Neural cell (in vitro differentiated cells): Measurements from ENCODE around the gene EGLN2. TPM values are rescaled to one million over a fixed set of nuclear protein-coding genes. Genes with fewer than 3 reads are reported as not detected.

Experiments used
- H2AFZ ChIP-seq: fragments of 200-600, 300-800 bp; sonication (generic), shearing (Covaris generic); 2 replicates; pipeline ENCODE4 v1.6.0; 2014; ENCODE audit warnings: low read depth, mild to moderate bottlenecking, antibody characterized with exemption, low read length, moderate library complexity
- H3F3A ChIP-seq: fragments of 200-600 bp; shearing (Covaris generic); 2 replicates; pipeline ENCODE4 v1.6.1; 2016; ENCODE audit warnings: mild to moderate bottlenecking, moderate library complexity, mixed read lengths, antibody characterized with exemption, low read length; ENCODE audit not compliant: insufficient read depth, poor library complexity, severe bottlenecking
- H3K27ac ChIP-seq: fragments of 200-600, 300-800 bp; sonication (generic), shearing (Covaris generic); 2 replicates; pipeline ENCODE4 v1.5.1; 2014; ENCODE audit warnings: mild to moderate bottlenecking, low read length, moderate library complexity
- H3K27me3 ChIP-seq: fragments of 300-800, 200-600 bp; sonication (generic), shearing (Covaris generic); 2 replicates; pipeline ENCODE4 v1.6.0; 2014; ENCODE audit warnings: mild to moderate bottlenecking, low read depth, low read length, moderate library complexity; ENCODE audit not compliant: insufficient read depth
- H3K36me3 ChIP-seq: fragments of 300-800, 200-600 bp; sonication (generic), shearing (Covaris generic); 2 replicates; pipeline ENCODE4 v1.5.1; 2014; ENCODE audit warnings: mild to moderate bottlenecking, antibody characterized with exemption, low read length, moderate library complexity; ENCODE audit not compliant: insufficient read depth
- H3K4me2 ChIP-seq: fragments of 300-800, 200-600 bp; sonication (generic), shearing (Covaris generic); 2 replicates; pipeline ENCODE4 v1.6.0; 2014; ENCODE audit warnings: mild to moderate bottlenecking, low read length
- H3K4me3 ChIP-seq: fragments of 300-800, 200-600 bp; sonication (generic), shearing (Covaris generic); 2 replicates; pipeline ENCODE4 v1.5.1; 2014; ENCODE audit warnings: mild to moderate bottlenecking, low read length, moderate library complexity
- H3K79me2 ChIP-seq: fragments of 200-600 bp; shearing (Covaris generic); replicated peaks from 2 replicates; pipeline ENCODE4 v1.6.0; 2014; ENCODE audit warnings: mild to moderate bottlenecking, low read length, moderate library complexity; ENCODE audit not compliant: insufficient read depth
- H3K9ac ChIP-seq: fragments of 300-800, 200-600 bp; sonication (generic), shearing (Covaris generic); 2 replicates; pipeline ENCODE4 v1.6.1; 2016; ENCODE audit warnings: mild to moderate bottlenecking, low read length, mixed read lengths
- H3K9me2 ChIP-seq: fragments of 200-600 bp; shearing (Covaris generic); 2 replicates; pipeline ENCODE4 v1.6.1; 2016; ENCODE audit warnings: mild to moderate bottlenecking, low read length, mixed read lengths; ENCODE audit not compliant: insufficient read depth
- H3K9me3 ChIP-seq: fragments of 200-600, 300-800 bp; sonication (generic), shearing (Covaris generic); 2 replicates; pipeline ENCODE4 v1.6.1; 2016; ENCODE audit warnings: mild to moderate bottlenecking, mixed run types, low read length, moderate library complexity, mixed read lengths
- H4K20me1 ChIP-seq: fragments of 200-600 bp; shearing (Covaris generic); 2 replicates; pipeline ENCODE4 v1.6.1; 2016; ENCODE audit warnings: mild to moderate bottlenecking, mixed run types; ENCODE audit not compliant: insufficient read depth
- EP300 ChIP-seq: fragments of 450-650 bp; conservative IDR thresholded peaks from 2 replicates; pipeline ENCODE4 v1.6.1; 2014; ENCODE audit warnings: antibody characterized with exemption, mild to moderate bottlenecking, moderate library complexity; ENCODE audit not compliant: poor library complexity, severe bottlenecking
- EZH2 ChIP-seq: fragments of 200-600, 300-800 bp; shearing (Covaris generic), sonication (generic); IDR thresholded peaks from 2 replicates; pipeline ENCODE4 v1.6.1; 2014; ENCODE audit warnings: antibody characterized with exemption, low read length, borderline replicate concordance, mild to moderate bottlenecking; ENCODE audit not compliant: insufficient read depth, poor library complexity, severe bottlenecking
- MXI1 ChIP-seq: fragments of 450-650 bp; conservative IDR thresholded peaks from 2 replicates; pipeline ENCODE4 v1.6.1; 2014; ENCODE audit warnings: antibody characterized with exemption, mild to moderate bottlenecking; ENCODE audit not compliant: poor library complexity, severe bottlenecking
- POLR2AphosphoS5 ChIP-seq: IDR thresholded peaks from 2 replicates; pipeline ENCODE4 v1.6.1; 2012
- RAD21 ChIP-seq: fragments of 450-650 bp; conservative IDR thresholded peaks from 2 replicates; pipeline ENCODE4 v1.6.1; 2014; ENCODE audit warnings: antibody characterized with exemption, mild to moderate bottlenecking, moderate library complexity
- REST ChIP-seq: IDR thresholded peaks from 2 replicates; pipeline ENCODE4 v1.6.1; 2012; ENCODE audit warnings: borderline replicate concordance
- SMC3 ChIP-seq: fragments of 450-650 bp; conservative IDR thresholded peaks from 2 replicates; pipeline ENCODE4 v1.6.1; 2014; ENCODE audit warnings: antibody characterized with exemption, mild to moderate bottlenecking, moderate library complexity; ENCODE audit not compliant: poor library complexity
- TAF1 ChIP-seq: IDR thresholded peaks from 2 replicates; pipeline ENCODE4 v1.6.1; 2012; ENCODE audit warnings: low read depth
- polyA plus RNA-seq: library from polyadenylated mRNA; depleted of rRNA; stranded (reverse); fragments of >200 nt; gene quantifications from 2 replicates; pipeline ENCODE4 v1.2.3, GENCODE V29; 2014
- TF ChIP-seq, protein P1 (sequence below): fragments of 450-650 bp; IDR thresholded peaks from 2 replicates; pipeline ENCODE4 v1.5.1; 2014; ENCODE audit warnings: antibody characterized with exemption, mild to moderate bottlenecking, moderate library complexity; ENCODE audit not compliant: poor library complexity, severe bottlenecking

The EGLN2 gene
- polyA plus RNA-seq, 1 donor from 2014 or later = 112 TPM

- no peaks in the 10 kb centered on the region for H3K27me3 ChIP-seq
- peaks cover 10% of the 10 kb centered on the region for H4K20me1 ChIP-seq
- H3F3A ChIP-seq = no peaks in the 10 kb centered on the region
- no peaks in the 10 kb centered on the region for H3K9me3 ChIP-seq
- peak overlapping the region; percentile 80 for H3K4me2 ChIP-seq
- H3K9ac ChIP-seq = peak overlapping the region; percentile 94
- no peak overlapping the region for H2AFZ ChIP-seq
- no peaks in the 10 kb centered on the region for H3K9me2 ChIP-seq
- H3K27ac ChIP-seq = no peak overlapping the region
- H3K4me3 ChIP-seq = peak overlapping the region; percentile 92
- peaks cover 63% of the 10 kb centered on the region for H3K79me2 ChIP-seq
- peaks cover 3% of the 10 kb centered on the region for H3K36me3 ChIP-seq
- TF ChIP-seq EP300 = no peak
- no peak for TF ChIP-seq RAD21
- TF ChIP-seq REST = no peak
- TF ChIP-seq, protein P1, sequence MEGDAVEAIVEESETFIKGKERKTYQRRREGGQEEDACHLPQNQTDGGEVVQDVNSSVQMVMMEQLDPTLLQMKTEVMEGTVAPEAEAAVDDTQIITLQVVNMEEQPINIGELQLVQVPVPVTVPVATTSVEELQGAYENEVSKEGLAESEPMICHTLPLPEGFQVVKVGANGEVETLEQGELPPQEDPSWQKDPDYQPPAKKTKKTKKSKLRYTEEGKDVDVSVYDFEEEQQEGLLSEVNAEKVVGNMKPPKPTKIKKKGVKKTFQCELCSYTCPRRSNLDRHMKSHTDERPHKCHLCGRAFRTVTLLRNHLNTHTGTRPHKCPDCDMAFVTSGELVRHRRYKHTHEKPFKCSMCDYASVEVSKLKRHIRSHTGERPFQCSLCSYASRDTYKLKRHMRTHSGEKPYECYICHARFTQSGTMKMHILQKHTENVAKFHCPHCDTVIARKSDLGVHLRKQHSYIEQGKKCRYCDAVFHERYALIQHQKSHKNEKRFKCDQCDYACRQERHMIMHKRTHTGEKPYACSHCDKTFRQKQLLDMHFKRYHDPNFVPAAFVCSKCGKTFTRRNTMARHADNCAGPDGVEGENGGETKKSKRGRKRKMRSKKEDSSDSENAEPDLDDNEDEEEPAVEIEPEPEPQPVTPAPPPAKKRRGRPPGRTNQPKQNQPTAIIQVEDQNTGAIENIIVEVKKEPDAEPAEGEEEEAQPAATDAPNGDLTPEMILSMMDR = no peak
- TF ChIP-seq EZH2 = no peak
- TF ChIP-seq SMC3 = no peak
- TF ChIP-seq POLR2AphosphoS5 = no peak
- no peak for TF ChIP-seq TAF1
- no peak for TF ChIP-seq MXI1
Measured at GRCh38 chr19:40801426-40802299, 2.7 kb downstream of the EGLN2 start.

DNA sequence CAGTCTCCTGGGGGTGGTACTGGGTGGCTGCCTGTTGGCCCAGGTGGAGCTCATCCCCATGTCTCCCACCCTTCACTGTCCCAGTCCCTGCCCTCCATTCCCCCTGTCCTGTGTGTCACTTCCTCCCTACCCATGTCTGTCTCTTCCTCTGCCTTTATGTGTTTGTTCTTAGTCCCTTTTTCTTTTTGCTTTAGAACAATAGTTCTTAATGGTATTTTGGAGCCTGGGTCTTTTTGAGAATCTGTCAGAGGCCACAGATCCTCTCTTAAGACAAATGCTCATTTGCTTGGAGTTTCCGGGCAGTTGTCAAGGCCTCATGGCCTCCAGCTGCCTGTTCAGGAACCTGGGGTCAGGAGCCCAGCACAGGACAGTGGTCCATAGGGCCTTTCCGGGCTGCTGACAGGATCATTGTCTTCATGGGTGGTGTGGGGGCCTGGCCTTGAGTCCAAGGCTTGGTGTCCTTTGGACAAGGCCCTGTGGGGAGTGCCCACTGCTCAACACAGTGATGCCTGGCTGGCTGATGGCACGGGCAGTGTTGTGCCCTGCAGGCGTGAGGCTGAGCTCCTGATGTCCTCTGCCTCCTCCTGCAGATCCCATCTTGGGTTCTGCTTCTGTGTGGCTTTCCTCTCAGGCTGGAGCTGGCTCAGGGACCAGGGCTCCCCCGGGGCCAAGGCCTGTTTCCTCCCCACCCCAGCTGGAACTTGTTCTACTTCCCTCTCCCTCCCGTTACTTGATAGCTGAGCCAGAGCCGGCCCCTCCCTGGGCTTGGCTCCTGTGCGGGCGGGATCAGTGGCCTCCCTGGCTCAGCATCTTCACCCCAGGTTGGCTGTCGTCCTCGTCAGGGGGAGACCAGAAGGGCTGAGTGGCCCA is 3.5 kb downstream of the EGLN2 start:
- H3K4me3 ChIP-seq = peak overlapping the region; percentile 92
- peaks cover 68% of the 10 kb centered on the region for H3K79me2 ChIP-seq
- TF ChIP-seq MXI1 (no peak), REST (no peak), EP300 (no peak), TAF1 (no peak), EZH2 (no peak), SMC3 (no peak), POLR2AphosphoS5 (no peak), RAD21 (no peak)
- TF ChIP-seq, protein P1 = no peak
- H3F3A ChIP-seq = no peaks in the 10 kb centered on the region
- H3K9me3 ChIP-seq = no peaks in the 10 kb centered on the region
- peak overlapping the region; percentile 94 for H3K9ac ChIP-seq
- peaks cover 3% of the 10 kb centered on the region for H3K36me3 ChIP-seq
- peaks cover 10% of the 10 kb centered on the region for H4K20me1 ChIP-seq
- H3K27me3 ChIP-seq = no peaks in the 10 kb centered on the region
- no peak overlapping the region for H2AFZ ChIP-seq
- H3K4me2 ChIP-seq = peak overlapping the region; percentile 80
- no peak overlapping the region for H3K27ac ChIP-seq
- H3K9me2 ChIP-seq = no peaks in the 10 kb centered on the region
